Measurements from ENCODE around the gene NEURL1B.

DNA sequence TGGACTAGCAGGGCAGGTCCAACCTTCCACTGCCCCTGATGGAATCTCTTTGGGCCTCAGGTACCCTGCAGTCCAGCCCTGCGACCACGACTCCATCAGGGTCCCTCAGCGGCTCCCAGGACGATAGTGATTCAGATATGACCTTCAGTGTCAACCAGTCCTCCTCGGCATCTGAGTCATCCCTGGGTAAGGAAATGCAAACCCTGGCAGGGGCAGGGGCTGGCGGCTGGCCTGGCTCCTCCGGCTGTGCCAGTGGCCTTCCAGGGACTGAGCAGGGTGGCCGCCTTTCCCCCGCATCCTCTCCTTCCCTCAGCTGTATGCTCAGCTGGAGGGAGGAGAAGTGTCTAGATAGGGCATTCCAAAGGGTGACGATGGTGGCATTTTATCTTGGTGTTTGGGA lies 45.0 kb downstream of the NEURL1B start:
- TF ChIP-seq FOXA1 (IDR thresholded peaks at IDR 0.05) = no peak
- no peak for TF ChIP-seq FOXM1 (IDR thresholded peaks at IDR 0.05; ENCODE audit: borderline replicate concordance)
- no peak for TF ChIP-seq SP1 (IDR thresholded peaks at IDR 0.05)
- TF ChIP-seq, protein P1, sequence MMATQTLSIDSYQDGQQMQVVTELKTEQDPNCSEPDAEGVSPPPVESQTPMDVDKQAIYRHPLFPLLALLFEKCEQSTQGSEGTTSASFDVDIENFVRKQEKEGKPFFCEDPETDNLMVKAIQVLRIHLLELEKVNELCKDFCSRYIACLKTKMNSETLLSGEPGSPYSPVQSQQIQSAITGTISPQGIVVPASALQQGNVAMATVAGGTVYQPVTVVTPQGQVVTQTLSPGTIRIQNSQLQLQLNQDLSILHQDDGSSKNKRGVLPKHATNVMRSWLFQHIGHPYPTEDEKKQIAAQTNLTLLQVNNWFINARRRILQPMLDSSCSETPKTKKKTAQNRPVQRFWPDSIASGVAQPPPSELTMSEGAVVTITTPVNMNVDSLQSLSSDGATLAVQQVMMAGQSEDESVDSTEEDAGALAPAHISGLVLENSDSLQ (IDR thresholded peaks at IDR 0.05) = no peak
- TF ChIP-seq SUZ12 (IDR thresholded peaks at IDR 0.05) = no peak
- TF ChIP-seq L3MBTL2 (conservative IDR thresholded peaks at IDR 0.05) = no peak
- no peak for TF ChIP-seq ZNF384 (IDR thresholded peaks at IDR 0.05)

All from HEK293T (cell line).